Mammary epithelial cell (primary cell): ENCODE measurements around the gene TNIP3.

ENCODE experiments used
- CTCF ChIP-seq, 2 donors: IDR thresholded peaks in 1 of 2; conservative IDR thresholded peaks in 1 of 2; 2 replicates each; pipeline ENCODE4 v1.5.1; 2011 to 2012; ENCODE audit warnings: inconsistent platforms in 2 of 2, low read length in 2 of 2, mild to moderate bottlenecking in 2 of 2, control low read depth in 1 of 2, low read depth in 1 of 2; ENCODE audit not compliant: insufficient read depth in 1 of 2; ENCODE audit errors: extremely low read depth in 1 of 2
- EZH2 ChIP-seq: IDR thresholded peaks from 2 replicates; pipeline ENCODE4 v1.6.1; 2012; ENCODE audit warnings: low read length, inconsistent platforms, borderline replicate concordance

GRCh38 chr4:121192480-121192879, 28.4 kb upstream of the TNIP3 start:
- TF ChIP-seq CTCF (conservative IDR thresholded peaks at IDR 0.05 in 1 of 2, IDR thresholded peaks at IDR 0.05 in 1 of 2; ENCODE audit: extremely low read depth in 1 of 2, insufficient read depth in 1 of 2, low read depth in 1 of 2, low read length in 2 of 2): peak; percentile 74 to 79
- TF ChIP-seq EZH2: no peak
